Sciatic nerve (tissue), 2 donors: ENCODE measurements around the gene PPP1R16B. TPM values are rescaled to one million over a fixed set of nuclear protein-coding genes. Genes with fewer than 3 reads are reported as not detected.

Experiments
- ATAC-seq: fragments of 200-7000 bp; cut with Tn5 transposase; one replicate; pipeline ENCODE4 v1.9.1; 2020; ENCODE audit warnings: mild to moderate bottlenecking, moderate library complexity
- DNase-seq: peaks from one replicate; pipeline ENCODE4 v3.0.0-alpha.2; 2020; ENCODE audit warnings: low spot score
- intact Hi-C: fragments of 100-400 bp; cut with DNase I; formaldehyde crosslinking; loops from one replicate; pipeline ENCODE4 v1.14.2; 2022
- total RNA-seq: library from RNA; stranded (reverse); fragmentation: NEBNext Ultra II Directional; extraction: Animal tissue kit (Norgen Biotek cat#: 25700); gene quantifications from one replicate; pipeline ENCODE4 v1.2.1, GENCODE V29; 2021
- donor health status: DM: no; HTN: no; CAD: no.
- donor health status: DM: no; HTN: no; CAD: no.

Gene PPP1R16B
- total RNA-seq, 1 donor from 2014 or later: 7.5 TPM

DNA sequence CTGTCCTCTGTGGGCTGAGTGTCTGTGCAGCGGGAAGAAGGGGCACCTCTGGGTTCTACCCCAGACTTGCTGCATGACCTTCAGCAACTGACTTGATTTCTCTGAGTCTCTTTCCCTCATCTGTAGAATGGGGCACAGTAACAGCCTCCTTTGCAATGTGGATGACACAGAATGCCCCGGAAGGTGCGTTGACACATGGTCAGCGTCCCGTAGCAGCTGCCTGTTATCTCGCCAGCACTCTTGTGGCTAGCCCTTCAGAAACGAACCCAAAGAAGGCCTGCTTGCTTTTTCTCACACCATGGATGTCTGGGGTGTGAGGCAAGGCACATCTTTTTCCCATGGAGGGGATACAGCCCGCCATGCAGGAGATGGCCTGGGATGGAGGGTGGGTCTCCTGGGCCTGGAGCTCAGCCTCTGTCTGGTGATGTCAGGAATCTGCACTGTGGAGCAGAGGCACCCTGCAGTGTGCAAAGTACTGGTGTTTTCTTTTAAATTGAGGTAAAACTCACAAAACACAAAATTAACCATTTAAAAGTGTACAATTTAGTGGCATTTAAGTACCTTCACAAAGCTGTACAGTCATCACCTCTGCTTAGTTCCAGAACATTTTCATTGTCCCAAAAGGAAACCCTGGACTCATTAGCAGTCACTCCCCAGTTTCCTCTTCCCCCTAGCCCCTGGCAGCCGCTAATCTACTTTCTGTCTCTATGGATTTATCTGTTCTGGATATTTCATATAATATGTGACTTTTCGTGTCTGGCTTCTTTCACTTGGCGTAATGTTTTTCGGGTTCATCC, 61.0 kb downstream of the PPP1R16B start:
- no peak for DNase-seq
- intact Hi-C loops: no loop called here
- ATAC-seq: no peak

DNA sequence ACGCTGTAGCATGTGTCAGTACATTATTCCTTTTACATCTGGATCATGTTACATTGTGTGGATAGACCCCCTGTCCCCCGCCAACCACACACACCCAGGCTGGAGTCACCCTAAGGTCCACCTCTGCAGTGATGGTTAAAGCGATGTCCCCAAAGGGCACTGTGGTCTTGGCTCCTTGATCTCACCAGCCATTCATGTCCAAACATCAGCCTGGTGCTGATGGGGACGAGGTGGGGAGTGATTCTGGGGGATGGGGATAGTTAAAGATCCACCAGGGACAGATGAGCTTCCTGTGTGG, 61.5 kb downstream of the PPP1R16B start:
- no peak for DNase-seq
- intact Hi-C loops: no loop called here
- ATAC-seq: no peak

DNA sequence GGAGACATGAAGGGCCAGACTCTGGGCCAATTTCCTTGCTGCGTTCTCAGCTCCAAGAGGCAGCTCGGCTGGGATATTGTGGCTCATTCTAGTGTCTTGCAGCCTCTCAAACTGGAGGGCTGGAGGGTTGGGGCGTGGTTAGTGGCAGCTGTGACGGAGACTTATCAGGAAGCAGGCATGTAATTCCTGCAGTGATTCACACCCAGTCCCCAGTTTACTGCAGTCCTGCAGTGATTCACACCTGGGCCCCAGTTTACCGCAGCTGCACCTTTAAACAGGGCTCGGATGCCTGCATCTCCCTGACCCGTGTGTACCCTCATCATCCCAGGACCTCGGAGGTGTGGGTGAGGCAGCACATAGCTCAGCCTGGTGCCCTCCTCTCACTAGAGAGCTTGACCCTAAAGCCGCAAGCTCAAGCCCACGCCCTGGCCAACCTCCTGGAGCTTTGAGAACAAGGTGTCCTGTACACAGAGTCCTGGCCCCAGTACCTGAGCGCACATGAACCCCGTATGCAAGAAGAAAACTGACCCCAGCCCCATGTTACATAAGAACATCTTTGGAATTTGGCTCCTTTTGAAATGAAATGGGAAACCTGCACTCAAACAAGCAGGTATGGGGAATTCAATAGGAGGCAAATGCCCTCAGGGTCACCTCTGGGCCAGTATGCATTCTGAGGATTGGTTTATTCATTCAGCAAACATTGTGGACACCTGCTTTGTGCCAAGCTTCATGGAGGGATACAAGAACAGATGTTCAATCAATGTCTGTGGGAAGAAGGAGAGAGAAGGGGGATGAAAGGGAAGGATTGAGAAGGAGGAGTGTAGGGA, 65.4 kb downstream of the PPP1R16B start:
- no peak for DNase-seq
- ATAC-seq: no peak
- intact Hi-C loops: no loop called here

DNA sequence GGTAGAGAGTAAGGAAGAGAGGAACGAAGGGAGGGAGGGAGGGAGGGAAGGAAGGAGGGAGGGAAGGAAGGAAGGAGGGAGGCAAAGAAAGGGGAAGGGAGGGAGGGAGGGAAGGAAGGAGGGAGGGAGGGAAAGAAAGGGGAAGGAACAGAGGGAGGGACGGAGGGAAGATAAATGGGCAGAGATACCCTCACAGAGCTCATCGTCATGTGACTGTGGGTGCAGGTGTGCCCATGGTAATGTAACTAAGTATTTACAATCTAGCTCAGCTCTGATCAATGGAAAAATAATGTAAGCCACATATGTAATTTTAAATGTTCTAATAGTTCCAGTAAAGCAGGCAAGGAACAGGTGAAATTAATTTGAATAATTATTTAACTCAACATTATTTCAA, 66.1 kb downstream of the PPP1R16B start:
- intact Hi-C loops: no loop called here
- ATAC-seq: no peak

DNA sequence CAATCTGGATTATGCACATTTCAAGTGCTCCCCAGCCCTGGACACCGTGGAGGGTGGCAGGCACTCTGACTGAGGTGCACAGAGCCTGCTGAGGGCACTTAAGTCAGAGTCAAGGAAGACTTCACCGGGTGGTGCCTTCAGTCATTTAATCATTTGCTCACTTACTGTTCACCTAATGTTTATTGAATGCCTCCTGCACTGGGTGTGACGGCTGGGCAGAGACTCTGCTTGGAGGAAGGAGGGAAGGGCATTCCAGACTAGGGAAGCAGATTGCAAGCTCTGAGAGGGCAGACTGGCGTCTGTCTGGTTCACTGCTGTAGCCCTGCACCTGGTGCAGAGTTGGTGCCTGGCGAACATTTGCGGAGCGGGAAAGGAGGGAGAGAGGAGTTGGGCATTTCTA, 66.5 kb downstream of the PPP1R16B start:
- ATAC-seq (no peak), DNase-seq (no peak)
- intact Hi-C loops: no loop called here

More for the DNA sequence above, 66.1 kb downstream of the PPP1R16B start:
- no peak for DNase-seq

DNA sequence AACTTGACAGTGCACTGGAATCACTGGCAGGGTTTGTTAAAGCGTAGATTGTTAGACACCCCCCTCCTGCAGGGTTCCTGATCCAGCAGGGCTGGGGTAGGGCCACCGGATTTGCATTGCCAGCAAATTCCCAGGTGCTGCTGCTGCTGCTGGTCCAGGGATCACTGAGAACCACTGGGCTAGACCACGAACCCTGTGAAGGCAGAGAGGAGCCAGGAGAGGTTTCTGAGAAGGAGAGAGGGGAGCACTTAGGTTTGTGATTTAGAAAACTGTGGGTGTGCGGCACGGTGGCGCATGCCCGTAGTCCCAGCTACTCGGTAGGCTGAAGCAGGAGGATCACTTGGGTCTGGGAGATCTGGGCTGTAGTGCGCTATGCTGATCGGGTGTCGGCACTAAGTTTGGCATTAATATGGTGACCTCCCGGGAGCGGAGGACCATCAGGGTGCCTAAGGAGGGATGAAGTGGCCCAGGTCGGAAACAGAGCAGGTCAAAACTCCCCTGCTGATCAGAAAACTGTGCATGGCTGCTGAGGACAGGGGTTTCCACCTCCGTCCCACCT, 67.1 kb downstream of the PPP1R16B start:
- ATAC-seq (no peak), DNase-seq (no peak)

DNA sequence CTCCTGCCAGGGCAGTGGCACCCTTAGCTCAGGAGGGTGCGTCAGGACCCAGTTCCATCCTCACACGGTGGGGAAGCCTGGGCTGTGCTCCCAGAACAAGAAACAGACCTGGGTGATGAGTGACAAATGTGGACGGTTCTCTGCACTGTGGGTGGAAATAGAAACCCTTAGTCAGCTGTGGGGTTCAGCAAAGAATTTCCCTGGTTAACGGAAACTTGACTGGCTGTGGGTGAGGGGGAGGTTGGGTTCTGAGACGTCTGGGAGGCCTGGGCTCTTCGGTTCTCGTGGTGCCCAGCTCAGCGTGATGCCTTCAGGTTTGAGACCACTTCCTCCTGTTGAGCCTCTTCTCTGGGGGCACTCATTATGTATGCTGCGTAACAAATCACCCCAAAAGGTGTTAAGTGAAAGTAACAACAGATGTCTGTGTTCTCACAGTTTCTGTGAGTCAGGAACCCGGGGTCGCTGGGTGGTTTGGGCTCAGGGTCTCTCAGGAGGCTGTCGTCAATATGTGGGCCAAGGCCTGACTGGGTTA, 67.6 kb downstream of the PPP1R16B start:
- intact Hi-C loops: no loop called here
- no peak for DNase-seq
- no peak for ATAC-seq

More for the DNA sequence above, 67.1 kb downstream of the PPP1R16B start:
- intact Hi-C loops: no loop called here

DNA sequence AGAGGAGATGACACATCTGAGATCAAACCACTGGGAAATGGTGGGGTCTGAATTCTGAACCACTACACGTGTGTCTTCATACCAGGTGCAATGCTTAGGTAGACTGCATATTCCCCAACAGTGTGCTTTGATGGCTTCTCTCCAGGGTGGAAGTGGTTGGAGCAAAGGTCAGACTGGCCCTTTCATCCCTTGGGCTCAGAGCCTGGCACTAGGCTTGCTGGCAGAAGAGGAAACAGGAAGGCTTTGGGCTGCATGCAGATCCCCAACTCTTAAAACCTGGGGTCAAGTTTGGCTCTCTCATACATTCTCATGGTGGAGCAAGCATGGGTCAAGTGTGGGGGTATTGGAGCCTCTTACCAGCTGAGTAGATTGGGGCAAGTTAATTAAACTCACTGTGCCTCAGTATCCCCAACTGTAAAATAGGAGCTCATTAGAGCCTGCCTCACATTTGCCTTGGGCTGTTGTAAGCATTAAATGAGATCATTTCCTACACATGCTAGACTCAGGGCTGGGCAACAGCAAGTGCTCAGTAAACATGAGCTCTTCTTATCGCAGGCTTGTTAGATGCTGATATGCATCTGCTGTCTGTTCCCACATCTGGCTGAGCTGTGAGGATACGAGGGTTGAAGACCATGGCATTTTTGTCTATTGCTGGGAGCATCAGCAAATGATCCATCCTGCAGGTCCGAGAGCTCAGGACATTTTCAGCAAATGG, 69.1 kb downstream of the PPP1R16B start:
- no peak for DNase-seq

DNA sequence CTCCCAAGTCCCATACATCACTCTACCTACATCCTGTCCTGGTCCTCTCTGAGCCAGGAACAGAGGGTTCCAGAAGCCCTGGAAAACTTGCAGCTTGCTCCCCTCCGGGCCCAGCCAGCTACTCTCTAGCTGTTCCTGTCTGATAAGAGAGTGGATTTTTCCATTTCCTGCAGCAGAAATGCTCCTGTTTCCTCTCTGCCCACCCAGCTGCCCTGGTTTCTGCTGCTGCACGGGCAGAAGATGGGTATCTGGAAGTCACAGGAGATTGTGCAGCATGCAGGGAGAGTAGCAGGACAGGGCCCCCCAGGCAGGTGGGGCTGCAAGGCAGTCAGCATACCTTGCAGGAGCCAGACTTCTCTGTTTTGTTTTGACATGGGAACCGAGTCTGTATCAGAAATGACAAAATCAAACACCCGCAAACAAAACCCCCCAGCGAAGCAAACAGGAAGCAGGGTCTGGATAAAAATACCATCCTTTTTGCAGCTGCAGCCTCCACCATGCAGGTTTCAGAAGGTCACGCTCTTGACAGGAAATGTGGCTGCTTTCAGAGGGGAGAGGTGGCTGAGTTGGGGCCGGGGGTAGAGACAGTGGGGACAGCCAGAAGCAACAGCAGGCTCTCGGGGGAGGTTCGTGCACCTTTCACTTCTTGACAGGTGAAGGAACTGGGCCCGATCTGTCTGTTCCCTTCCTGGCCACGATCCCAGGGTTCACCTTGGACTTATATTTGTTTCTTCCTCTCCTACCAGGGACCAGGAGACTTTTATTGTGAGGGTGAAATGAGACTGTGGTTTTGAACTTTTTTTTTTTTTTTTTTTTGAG, 69.9 kb downstream of the PPP1R16B start:
- ATAC-seq: no peak

More for the DNA sequence above, 69.1 kb downstream of the PPP1R16B start:
- intact Hi-C loops: no loop called here
- no peak for ATAC-seq

DNA sequence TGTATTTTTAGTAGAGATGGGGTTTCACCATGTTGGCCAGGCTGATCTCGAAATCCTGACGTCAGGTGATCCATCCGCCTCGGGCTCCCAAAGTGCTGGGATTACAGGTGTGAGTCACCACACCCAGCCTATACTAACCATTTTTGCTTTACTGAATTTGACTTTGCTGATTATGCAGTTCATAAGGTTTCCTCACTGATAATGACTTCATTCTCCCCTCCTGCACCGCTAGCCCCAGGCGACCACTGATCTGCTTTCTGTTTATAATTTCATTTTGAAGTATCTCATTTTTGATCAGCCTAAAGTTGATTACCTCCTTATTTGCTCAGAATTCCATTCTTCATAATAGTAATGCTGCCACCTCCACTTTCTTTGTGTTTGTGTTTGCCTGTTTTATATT, 72.0 kb downstream of the PPP1R16B start:
- intact Hi-C loops: no loop called here
- DNase-seq (no peak), ATAC-seq (no peak)

More for the DNA sequence above, 69.9 kb downstream of the PPP1R16B start:
- DNase-seq: no peak
- intact Hi-C loops: no loop called here

DNA sequence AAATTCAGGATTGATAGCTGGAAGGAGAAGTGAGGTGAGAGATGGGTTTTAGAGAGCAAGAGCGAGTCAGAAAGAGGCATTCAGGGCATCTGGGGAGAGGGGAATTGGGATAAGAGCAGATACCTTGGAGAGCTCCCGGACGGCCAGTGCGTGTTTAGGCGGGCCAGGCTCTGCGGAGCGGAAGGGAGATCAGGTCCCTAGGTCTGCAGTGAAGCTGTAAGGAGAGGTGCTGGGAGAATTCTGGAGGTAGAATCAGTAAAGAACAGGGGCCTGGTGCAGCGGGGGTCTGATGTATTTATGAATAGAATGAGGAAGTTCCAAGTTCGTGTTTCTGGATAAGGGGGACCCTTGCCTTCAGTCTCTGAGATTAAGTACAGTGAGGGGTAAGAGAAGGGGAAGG, 73.4 kb downstream of the PPP1R16B start:
- no peak for DNase-seq
- intact Hi-C loops: no loop called here
- no peak for ATAC-seq

DNA sequence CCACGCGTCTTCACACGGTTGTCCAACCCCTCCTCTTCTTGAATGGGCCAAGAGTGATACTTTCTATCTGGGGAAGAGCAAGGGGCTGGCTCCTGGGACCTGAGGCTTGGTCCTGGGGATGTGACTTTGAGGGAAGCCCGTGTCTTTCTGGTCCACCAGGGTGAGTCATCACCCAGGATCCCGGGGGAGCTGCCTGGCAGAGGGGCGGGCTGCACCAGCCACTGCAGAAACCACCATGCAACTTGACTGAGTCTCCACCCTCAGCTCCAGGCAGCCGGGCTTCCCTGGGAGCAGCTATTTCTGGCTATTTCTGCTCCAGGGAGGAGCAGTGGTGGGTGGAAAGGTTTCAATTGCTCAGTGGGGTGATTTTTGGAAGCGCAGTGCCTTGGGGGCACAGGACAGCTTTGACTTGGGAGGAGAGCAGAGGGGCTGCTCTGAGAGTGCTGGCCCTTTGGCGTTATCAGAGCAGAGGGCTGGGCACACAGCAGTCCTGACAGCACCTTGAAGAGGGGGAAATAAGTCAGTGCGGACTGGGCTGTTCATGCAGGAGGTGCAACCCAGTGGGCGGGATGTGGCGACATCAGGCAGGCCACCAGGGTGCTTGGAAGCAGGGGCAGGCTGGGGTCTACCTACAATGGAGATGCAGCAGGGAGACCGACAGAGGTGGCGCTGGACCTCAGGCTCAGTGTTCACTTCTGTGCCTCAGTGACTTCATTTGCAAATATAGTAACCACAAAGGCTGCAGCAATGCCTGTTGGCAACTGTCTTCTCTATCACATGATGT, 75.6 kb downstream of the PPP1R16B start:
- ATAC-seq (no peak), DNase-seq (no peak)
- intact Hi-C loops: no loop called here

DNA sequence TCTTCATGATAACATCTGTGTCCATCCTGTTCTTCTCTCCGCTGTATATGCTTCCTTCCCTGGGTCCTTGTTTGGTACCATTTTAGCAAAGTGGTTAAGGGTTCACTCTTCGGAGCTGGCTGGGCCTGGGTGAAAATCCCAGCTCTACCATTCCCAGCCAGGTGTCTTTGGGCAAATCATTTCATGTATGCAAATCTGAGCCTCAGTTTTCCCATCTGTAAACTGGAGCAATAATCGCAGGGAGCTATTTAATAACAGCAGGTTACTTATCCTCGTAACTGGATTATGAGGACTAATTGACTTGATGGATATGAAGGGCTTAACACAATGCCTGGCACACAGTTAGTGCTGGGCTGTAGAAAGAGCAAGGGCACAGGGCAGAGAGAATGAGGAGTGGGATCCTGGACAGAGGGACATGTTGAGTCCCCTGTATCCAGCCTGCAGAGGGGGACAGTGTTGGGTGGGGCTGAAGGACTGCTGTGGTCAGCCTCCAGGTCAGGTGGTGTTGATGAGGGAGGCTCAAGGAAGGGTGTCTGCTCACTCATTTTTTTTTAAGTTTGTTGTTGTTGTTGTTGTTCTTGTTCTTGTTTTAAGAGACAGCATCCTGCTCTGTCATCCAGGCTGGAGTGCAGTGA, 76.4 kb downstream of the PPP1R16B start:
- no peak for DNase-seq
- intact Hi-C loops: no loop called here
- ATAC-seq: no peak

DNA sequence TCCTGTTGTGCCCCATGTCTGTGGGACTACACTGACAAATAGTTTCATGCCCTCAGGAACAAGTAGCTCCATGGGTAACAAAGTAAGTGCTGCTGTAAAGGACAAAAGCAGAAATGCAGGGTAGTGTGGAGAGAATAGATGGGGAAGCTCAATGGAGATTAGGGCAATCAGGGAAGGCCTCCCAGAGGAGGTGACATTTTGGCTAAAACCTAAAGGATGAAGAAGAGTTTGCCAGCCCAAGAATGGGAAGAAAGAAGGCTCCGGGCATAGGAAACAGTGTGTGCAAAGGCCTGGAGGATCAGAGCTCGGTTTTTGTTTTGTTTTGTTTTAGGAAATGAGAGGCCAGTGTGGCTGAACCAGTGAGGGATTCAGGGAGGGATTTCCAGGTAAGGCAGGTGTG, 77.1 kb downstream of the PPP1R16B start:
- ATAC-seq (no peak), DNase-seq (no peak)
- intact Hi-C loops: no loop called here

DNA sequence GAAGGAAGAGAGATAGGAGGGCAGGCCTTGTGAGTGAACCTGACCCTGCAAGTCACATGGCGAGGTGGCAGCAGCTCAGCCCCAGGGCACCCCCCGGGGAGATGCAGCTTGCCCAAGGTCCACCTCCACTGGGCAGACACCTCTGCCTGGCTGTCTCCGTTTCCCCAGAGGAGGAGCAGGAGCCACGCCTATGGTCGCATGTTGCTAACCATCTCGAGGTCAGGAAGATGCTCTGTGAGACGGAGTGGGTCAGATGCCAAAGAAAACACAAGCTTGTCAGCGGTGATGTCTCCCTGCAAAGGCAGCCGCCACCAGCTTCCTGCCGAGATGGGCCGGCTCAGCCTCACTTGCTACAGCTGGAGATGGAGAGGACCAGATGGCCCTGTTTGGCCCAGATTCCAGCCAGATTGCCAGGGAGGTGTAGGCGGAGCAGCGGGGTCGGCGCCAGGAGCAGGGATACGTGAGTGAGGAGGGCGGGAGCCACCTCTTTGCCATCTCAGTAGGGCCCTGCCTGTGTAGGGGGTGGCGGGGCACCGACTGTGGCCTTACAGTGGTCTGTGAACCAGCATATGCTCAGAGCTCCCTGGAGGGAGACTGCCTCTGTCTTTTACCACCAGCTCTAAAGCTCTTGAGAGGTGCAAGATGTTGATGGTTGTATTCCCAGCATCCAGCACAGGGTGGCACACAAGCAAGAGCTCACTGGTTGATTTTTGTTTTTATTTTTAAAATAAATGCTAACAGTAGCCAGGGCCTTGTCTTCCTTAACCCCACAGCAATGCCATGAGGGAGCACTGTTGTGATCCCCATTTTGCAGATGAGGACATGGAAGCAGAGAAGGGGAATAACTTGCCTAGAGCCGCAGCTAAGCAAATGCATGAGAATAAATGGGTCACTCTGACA, 77.8 kb downstream of the PPP1R16B start:
- DNase-seq (no peak), ATAC-seq (no peak)
- intact Hi-C loops: no loop called here

DNA sequence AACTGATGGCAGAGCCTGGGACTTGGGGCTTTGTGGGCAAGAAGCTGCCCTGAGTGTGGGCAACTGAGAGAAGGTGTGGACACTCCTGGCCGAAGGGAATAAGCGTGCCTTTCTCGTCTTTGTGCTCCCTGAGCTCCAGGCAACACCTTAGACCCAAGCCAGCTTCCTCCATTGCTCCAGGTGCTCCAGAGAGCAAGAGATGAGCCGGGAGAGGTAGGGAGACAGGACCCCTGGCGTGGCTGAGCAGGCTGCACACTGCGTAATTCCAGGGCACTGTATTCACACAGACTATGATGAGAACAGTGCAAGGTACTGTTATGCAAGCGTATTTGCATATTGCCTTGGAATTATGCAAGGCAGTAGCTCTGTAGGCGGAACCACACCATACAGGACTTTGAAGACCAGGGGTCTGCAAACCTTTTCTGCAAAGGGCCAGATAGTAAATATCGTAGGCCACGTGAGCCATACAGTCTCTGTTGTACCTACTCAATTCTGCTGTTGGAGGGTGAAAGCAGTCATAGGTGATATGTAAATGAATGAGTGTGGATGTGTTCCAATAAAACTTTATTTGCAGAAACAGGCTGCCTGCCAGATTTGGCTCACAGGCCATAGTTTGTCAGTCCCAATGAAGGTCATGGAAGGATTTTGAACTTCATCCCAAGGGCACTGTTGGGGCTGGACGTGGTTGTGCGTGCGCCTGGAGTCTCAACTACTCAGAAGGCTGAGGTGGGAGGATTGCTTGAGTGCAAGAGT, 78.7 kb downstream of the PPP1R16B start:
- ATAC-seq (no peak), DNase-seq (no peak)
- intact Hi-C loops: no loop called here
